Measurements from ENCODE around the gene CFDP1.

Gene CFDP1

DNA sequence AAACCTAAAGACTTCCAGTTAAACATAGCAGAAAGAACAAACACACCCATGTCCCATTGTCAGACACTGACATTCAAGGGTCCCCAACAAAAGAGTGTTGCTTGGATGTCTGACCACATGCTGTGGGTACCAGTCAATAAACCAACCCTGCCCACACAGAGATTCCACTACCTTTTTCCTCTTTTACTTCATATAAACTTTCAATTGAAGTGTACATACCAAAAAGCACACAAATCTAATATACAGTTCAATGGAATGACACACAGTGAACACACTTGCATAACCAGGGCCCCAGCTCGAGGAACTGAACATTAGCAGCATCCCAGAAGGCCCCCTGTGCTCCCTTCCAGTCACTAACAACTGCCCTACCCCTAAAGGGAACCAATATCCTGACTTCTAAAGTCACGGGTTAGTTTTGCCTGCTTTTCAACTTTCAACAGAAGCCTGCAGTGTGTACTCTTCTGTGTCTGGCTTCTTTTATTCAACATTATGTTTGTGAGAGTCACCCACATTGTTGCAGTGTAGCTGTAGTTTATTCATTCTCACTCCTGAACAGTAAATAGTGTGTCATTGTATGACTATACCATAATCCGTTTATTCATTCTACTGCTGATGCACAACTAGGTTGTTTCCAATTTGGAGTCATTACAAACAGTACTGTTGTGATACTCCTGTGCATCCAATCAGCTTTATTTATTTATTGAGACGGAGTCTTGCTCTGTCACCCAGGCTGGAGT is 18.0 kb downstream of the CFDP1 start:
- H3K36me3 ChIP-seq (ENCODE audit: insufficient read depth, low read length), result peaks cover 17% of the 10 kb centered on the region
- H3K4me1 ChIP-seq (ENCODE audit: insufficient read depth, low read length), result peaks cover 10% of the 10 kb centered on the region
- no peak overlapping the region for H3K4me3 ChIP-seq (ENCODE audit: low read length)
- no peaks in the 10 kb centered on the region for H3K27me3 ChIP-seq (ENCODE audit: insufficient read depth, low read length)
- no peak overlapping the region for H2AFZ ChIP-seq (ENCODE audit: low read depth, low read length)
- H3K9me3 ChIP-seq (ENCODE audit: low read length), result no peaks in the 10 kb centered on the region

DNA sequence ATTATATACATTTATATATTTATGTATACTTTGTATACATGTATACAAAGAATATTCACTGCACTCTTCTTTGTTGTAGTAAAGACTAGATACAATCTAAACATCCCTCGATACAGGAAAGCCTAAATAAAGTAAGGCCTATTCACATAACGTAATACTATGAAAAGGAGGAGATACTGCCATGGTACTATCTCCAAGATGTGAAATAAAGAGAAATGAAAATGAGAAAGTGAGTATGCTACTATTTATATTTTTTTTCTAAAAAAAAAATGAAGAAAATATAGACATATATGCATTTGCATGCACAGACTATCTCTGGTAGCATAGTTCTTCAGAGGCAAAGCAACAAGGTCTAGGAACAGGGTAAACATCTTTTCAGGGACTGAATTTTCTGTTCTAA is 19.4 kb downstream of the CFDP1 start:
- peaks cover 29% of the 10 kb centered on the region for H3K36me3 ChIP-seq (ENCODE audit: insufficient read depth, low read length)
- H2AFZ ChIP-seq (ENCODE audit: low read depth, low read length), result no peak overlapping the region

GRCh38 chr16:75406943-75407342 is 26.4 kb downstream of the CFDP1 start:
- no peak overlapping the region for H3K4me3 ChIP-seq (ENCODE audit: low read length)
- H3K9me3 ChIP-seq (ENCODE audit: low read length), result no peaks in the 10 kb centered on the region
- no peaks in the 10 kb centered on the region for H3K27me3 ChIP-seq (ENCODE audit: insufficient read depth, low read length)
- no peak overlapping the region for H2AFZ ChIP-seq (ENCODE audit: low read depth, low read length)
- no peaks in the 10 kb centered on the region for H3K4me1 ChIP-seq (ENCODE audit: insufficient read depth, low read length)
- H3K36me3 ChIP-seq (ENCODE audit: insufficient read depth, low read length), result peaks cover 39% of the 10 kb centered on the region

More for the DNA sequence above, 19.4 kb downstream of the CFDP1 start:
- no peak overlapping the region for H3K4me3 ChIP-seq (ENCODE audit: low read length)
- H3K27me3 ChIP-seq (ENCODE audit: insufficient read depth, low read length), result no peaks in the 10 kb centered on the region
- H3K9me3 ChIP-seq (ENCODE audit: low read length), result no peaks in the 10 kb centered on the region
- H3K4me1 ChIP-seq (ENCODE audit: insufficient read depth, low read length), result peaks cover 9% of the 10 kb centered on the region

- no peak overlapping the region for H2AFZ ChIP-seq (ENCODE audit: low read depth, low read length)
- H3K36me3 ChIP-seq (ENCODE audit: insufficient read depth, low read length), result peaks cover 19% of the 10 kb centered on the region
- H3K9me3 ChIP-seq (ENCODE audit: low read length), result no peaks in the 10 kb centered on the region
- no peak overlapping the region for H3K4me3 ChIP-seq (ENCODE audit: low read length)
- no peaks in the 10 kb centered on the region for H3K27me3 ChIP-seq (ENCODE audit: insufficient read depth, low read length)
- no peaks in the 10 kb centered on the region for H3K4me1 ChIP-seq (ENCODE audit: insufficient read depth, low read length)
Observed at GRCh38 chr16:75402821-75403475, 30.4 kb downstream of the CFDP1 start.

- Histone ChIP-seq H3K36me3 (ENCODE audit: insufficient read depth, low read length) (peaks cover 18% of the 10 kb centered on the region), H3K27me3 (ENCODE audit: insufficient read depth, low read length) (no peaks in the 10 kb centered on the region), H3K9me3 (ENCODE audit: low read length) (no peaks in the 10 kb centered on the region), H3K4me3 (ENCODE audit: low read length) (no peak overlapping the region), H3K4me1 (ENCODE audit: insufficient read depth, low read length) (no peaks in the 10 kb centered on the region), H2AFZ (ENCODE audit: low read depth, low read length) (no peak overlapping the region)
Observed at GRCh38 chr16:75402159-75402820, 31.0 kb downstream of the CFDP1 start.

GRCh38 chr16:75401691-75402090 is 31.6 kb downstream of the CFDP1 start:
- Histone ChIP-seq H3K4me1 (ENCODE audit: insufficient read depth, low read length) (no peaks in the 10 kb centered on the region), H3K27me3 (ENCODE audit: insufficient read depth, low read length) (no peaks in the 10 kb centered on the region), H3K4me3 (ENCODE audit: low read length) (no peak overlapping the region), H2AFZ (ENCODE audit: low read depth, low read length) (no peak overlapping the region), H3K9me3 (ENCODE audit: low read length) (no peaks in the 10 kb centered on the region), H3K36me3 (ENCODE audit: insufficient read depth, low read length) (peaks cover 12% of the 10 kb centered on the region)

DNA sequence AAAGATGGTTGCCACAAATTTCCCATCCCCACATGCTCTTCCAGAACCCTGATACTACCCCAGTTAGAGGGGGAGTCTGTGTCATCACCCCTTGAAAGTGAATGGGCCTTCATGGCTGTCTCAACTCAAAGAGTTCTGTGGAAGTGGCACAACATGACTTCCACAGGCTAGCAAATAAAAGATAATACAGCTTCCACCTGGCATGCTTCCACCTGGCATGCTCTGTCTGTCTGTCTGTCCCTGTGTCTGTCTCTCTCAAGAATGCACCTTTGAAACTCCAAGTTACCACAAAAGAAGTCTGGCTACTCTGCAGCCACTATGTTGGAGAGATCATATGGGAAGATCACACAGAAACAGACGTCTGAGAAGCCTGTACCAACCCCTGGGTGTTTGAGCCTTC is 35.0 kb downstream of the CFDP1 start:
- Histone ChIP-seq H3K36me3 (ENCODE audit: insufficient read depth, low read length) (peaks cover 12% of the 10 kb centered on the region), H2AFZ (ENCODE audit: low read depth, low read length) (no peak overlapping the region), H3K4me3 (ENCODE audit: low read length) (no peak overlapping the region), H3K9me3 (ENCODE audit: low read length) (no peaks in the 10 kb centered on the region), H3K4me1 (ENCODE audit: insufficient read depth, low read length) (no peaks in the 10 kb centered on the region), H3K27me3 (ENCODE audit: insufficient read depth, low read length) (no peaks in the 10 kb centered on the region)

DNA sequence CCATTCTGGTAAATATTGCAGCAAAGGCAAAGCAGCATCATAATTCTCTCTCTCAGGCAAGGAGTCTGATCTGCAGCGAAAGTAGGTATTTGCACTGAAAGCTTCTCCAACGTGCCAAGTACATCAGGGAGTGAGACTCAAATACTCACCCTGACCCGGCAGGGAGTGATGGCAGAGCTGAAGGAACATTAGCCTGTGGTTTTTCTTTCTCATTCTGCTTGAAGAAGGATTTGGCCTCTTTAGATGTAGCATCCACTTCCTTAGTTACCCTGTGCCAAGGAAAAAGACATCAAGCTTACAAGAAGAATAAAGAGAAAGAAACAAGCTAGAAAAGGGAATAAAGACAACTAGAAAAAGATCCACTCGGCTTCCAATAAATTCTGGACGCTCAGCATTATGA is 38.4 kb downstream of the CFDP1 start:
- peaks cover 28% of the 10 kb centered on the region for H3K36me3 ChIP-seq (ENCODE audit: insufficient read depth, low read length)
- H2AFZ ChIP-seq (ENCODE audit: low read depth, low read length), result no peak overlapping the region
- no peaks in the 10 kb centered on the region for H3K9me3 ChIP-seq (ENCODE audit: low read length)
- H3K27me3 ChIP-seq (ENCODE audit: insufficient read depth, low read length), result no peaks in the 10 kb centered on the region
- no peak overlapping the region for H3K4me3 ChIP-seq (ENCODE audit: low read length)
- no peaks in the 10 kb centered on the region for H3K4me1 ChIP-seq (ENCODE audit: insufficient read depth, low read length)

- H3K27me3 ChIP-seq (ENCODE audit: insufficient read depth, low read length), result no peaks in the 10 kb centered on the region
- no peaks in the 10 kb centered on the region for H3K4me1 ChIP-seq (ENCODE audit: insufficient read depth, low read length)
- H3K4me3 ChIP-seq (ENCODE audit: low read length), result no peak overlapping the region
- no peak overlapping the region for H2AFZ ChIP-seq (ENCODE audit: low read depth, low read length)
- H3K36me3 ChIP-seq (ENCODE audit: insufficient read depth, low read length), result peaks cover 32% of the 10 kb centered on the region
- no peaks in the 10 kb centered on the region for H3K9me3 ChIP-seq (ENCODE audit: low read length)
Observed at GRCh38 chr16:75392906-75393305, 40.4 kb downstream of the CFDP1 start.

DNA sequence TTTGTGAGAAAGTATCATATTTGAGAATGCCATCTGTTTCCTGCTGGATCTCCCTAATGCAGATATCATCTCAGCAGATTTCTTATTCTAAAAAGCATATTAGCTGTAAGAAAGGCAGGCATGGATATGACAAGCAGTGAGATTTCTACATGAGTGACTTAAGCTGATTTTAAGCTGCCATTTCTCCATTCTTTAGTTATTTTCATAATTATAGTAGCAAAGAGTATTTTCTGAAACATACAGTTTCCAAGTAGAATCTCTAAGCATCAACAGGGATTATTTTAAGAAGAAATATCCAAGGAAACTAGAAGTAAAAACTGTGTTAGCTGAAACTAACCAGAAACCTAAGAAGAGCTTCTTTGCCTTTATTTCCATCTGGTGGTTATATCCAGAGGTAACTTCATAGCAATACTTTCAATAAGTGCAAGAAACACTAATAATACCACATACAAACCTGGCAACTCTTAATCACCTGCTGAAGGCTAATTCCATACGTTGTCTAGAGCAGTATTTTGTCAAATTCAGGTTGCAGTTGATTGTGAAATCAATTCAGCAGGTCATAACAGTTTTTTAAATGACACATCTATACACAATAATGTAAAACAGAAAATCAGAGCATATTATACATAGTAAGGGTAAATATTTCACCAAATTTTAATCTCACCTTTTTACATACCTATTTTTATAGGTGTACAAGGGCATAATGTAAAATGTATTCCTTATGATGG is 42.2 kb downstream of the CFDP1 start:
- Histone ChIP-seq H3K4me1 (ENCODE audit: insufficient read depth, low read length) (no peaks in the 10 kb centered on the region), H3K36me3 (ENCODE audit: insufficient read depth, low read length) (peaks cover 36% of the 10 kb centered on the region), H3K9me3 (ENCODE audit: low read length) (no peaks in the 10 kb centered on the region), H3K27me3 (ENCODE audit: insufficient read depth, low read length) (no peaks in the 10 kb centered on the region), H3K4me3 (ENCODE audit: low read length) (no peak overlapping the region), H2AFZ (ENCODE audit: low read depth, low read length) (no peak overlapping the region)

DNA sequence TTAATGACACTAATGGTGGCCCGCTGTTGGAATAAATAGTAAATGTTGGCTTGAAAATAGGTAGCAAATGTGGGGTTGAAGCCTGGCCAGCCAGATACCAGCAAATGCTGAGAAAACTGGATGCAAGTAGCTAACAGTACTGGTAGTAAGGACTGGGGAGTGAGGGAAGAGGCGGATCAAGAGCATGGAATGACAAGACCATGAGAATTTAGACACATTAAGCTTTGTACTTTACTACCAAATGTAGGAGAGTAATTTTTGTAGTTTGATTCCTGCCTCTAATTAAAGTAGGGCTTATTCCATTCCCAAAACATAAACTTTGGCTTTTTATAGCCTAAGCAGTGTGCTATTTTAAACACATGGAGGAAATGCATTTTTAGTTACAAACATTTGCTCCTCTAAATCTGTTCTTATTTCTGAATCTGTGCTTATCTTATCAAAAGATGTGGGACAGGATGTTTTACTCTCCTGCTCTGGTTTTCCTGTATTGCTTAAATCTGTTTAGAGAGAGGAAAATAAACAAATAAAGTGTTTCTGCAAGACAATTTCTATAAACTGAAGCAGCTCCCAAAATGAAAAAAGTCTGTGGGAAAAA is 44.1 kb downstream of the CFDP1 start:
- no peaks in the 10 kb centered on the region for H3K27me3 ChIP-seq (ENCODE audit: insufficient read depth, low read length)
- H2AFZ ChIP-seq (ENCODE audit: low read depth, low read length), result no peak overlapping the region
- no peaks in the 10 kb centered on the region for H3K9me3 ChIP-seq (ENCODE audit: low read length)
- no peak overlapping the region for H3K4me3 ChIP-seq (ENCODE audit: low read length)
- H3K36me3 ChIP-seq (ENCODE audit: insufficient read depth, low read length), result peaks cover 31% of the 10 kb centered on the region
- peaks cover 6% of the 10 kb centered on the region for H3K4me1 ChIP-seq (ENCODE audit: insufficient read depth, low read length)

GRCh38 chr16:75387951-75388350 is 45.4 kb downstream of the CFDP1 start:
- no peaks in the 10 kb centered on the region for H3K27me3 ChIP-seq (ENCODE audit: insufficient read depth, low read length)

More at GRCh38 chr16:75387951-75388350, 45.4 kb downstream of the CFDP1 start:
- H3K36me3 ChIP-seq (ENCODE audit: insufficient read depth, low read length), result peaks cover 28% of the 10 kb centered on the region
- H3K4me1 ChIP-seq (ENCODE audit: insufficient read depth, low read length), result peaks cover 6% of the 10 kb centered on the region
- no peaks in the 10 kb centered on the region for H3K9me3 ChIP-seq (ENCODE audit: low read length)
- no peak overlapping the region for H3K4me3 ChIP-seq (ENCODE audit: low read length)
- H2AFZ ChIP-seq (ENCODE audit: low read depth, low read length), result no peak overlapping the region
